HL-60/S4 (cell line): Measurements from ENCODE around the gene HS3ST6.
"Not testable (repeated sequence)": the region's sequence is repeated elsewhere in the genome, so short reads cannot be mapped to it uniquely, and the experiment has no call there.

Experiments used
- in situ Hi-C: fragments of 300-500 bp; cut with MboI; formaldehyde crosslinking; loops from 2 replicates; pipeline ENCODE4 v1.14.3; 2022; ENCODE audit warnings: low sequenced_read_pairs

HS3ST6 gene

DNA sequence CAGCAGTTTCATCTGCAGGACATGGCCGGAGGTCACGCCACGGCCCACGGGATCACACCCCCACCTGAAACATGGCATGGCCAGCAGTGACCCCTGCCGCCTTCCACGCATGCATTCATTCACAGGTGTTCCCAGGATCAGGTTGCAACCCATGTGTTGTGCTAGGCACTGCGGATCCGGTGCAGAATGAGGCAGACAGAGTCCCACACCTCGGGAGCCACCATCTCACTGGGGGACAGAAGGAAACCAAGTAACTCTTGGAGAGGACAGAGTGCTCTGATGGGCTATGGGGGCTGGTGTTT, 29.1 kb upstream of the HS3ST6 start:
- in situ Hi-C loops = no loop called here

DNA sequence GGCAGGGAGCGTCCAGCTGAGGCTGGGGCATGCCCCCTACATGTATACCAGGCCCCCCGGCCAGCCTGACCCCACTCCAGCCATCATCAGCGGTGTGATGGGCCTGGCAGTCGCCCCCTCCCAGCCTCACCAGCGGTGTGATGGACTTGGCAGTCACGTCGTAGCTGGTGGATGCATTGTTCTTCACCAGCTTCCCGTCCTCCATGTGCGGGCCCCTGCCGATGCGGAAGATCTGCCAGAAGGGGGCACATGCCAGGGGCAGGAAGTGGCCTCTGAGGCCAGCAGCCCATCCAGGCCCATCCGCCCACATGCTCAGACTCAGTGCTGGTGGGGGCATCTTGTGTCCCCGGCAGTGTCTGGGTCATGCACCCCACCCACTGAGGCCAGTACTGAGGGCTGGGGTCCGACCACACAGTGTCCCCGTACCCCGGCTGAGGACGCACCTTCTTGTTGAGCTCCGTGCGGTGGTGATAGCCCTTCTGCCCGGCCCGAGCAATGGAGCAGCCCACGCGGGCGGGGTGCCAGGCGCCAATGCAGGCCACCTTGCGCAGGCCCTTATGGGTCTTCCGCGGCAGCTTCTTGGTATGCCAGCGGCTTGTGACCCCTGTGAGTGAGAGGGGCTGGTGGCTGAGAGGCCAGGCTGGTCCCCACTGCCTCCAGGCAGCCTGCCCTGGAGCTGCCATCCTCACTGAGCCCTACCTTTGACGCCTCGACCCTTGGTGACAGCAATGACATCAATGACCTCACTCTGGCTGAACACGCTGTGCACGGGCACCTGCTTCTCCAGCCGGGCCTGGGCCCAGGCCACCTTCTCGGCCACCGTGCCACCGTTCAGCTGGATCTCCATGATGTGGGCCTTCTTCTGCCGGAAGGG, 28.5 kb upstream of the HS3ST6 start:
- in situ Hi-C loops = no loop called here

DNA sequence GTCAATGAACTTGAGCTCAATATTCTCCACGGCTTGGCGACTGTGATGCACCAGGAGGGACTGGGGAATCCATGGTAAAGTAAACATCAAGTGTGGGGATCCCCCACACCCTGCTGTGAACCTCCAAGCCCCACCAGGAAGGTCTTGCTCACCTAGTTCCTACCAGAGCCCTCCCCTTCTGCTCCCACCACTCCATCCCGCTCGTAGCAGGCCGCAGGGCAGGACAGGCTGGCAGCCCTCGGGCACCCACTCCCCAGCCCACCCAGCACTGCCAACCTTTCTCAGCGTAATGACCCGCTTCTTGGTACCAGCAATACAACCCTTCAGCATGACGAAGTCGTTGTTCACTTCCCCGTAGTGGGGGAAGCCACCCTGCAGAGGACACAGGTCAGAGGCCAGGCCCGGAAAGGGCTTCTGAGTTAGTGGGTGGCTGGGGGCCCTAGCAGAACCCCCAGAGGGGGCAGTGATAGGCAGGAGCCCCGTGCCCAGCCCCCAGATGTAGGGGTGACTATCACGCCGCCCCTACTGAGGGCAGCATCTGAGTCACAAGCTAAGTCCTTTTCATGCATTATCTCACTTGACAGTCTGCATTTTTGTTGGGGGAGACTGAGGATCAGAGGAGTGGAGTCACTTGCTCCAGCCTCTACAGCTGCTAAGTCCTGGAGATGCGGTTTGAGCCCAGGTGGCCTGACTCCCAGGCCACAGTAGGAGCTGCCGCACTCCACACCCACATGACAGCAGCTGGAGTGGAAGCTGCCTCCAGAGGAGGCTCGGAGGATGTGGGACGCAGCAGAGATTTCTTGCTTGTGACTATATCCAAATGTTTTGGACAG, 27.6 kb upstream of the HS3ST6 start:
- in situ Hi-C loops = no loop called here

DNA sequence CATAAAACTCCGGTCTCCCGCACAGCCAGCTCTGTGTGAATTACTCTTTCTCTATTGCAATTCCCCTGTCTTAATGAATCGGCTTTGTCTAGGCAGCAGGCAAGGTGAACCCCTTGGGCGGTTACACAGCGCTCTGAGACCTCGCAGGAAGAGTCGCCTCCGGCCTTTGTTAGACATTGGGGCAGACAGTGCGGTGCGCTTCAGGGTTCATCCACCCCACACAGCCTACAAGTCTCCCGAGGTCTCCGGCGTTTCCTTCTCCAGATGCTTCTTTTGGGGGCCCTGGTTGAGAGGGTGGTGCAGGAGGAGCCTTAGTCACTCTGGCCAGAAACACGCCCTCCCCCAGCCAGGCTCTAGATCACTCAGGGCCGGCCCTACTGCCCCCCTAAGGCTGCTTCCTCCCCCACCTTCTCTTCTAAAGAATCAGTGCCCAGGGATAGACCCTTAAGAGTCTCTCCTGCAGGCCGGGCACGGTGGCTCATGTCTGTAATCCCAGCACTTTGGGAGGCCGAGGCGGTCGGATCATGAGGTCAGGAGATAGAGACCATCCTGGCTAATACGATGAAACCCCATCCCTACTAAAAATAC, 26.5 kb upstream of the HS3ST6 start:
- in situ Hi-C loops = no loop called here

DNA sequence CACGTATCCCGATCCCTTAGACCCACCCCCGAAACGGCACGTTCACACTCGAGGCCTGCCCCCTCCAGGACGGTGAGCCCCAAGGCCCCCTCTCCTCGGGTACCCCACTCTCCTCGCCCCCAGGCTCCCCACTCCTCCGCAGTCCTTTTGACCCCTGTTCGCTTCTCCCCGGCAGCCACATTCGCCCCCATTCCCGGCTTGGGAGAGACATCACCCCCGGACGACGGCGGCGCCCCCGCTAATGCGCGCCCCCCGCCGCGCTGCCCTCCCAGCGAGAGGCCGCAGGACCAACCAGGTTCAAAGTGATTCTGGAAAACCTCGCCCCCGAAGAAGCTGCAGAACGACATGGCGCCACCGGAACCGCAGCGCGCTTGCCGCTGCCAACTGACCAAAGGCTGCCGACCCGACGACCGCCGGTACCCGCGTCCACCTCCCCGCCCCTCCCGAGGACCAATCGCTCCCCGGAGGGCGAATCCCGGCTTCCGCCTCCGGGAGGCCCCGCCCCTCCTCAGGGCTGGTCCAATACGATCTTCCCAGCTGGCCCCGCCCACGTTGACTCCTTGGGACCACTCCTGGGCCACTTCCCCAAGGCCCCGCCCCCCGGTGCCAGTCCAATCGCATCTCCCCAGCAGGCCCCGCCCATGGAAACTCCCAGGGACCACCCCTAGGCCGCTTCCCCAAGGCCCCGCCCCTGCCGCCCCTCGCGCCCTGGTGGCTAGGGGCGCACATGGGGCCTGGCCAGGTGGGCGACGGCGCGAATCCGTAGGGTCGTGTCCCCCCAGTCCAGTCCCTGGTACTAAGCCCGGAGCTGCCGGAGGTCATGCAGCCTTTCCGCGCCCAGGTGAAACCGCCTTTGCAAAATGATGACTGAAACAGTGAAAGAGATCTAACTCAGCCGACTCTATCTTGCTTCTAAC, 24.9 kb upstream of the HS3ST6 start, which contains the start of gene MSRB1:
TSS of gene MSRB1 (minus strand) at position 390 of the 917 bp plus-strand sequence. CDS start at position 347, 43 bp downstream.
- in situ Hi-C loops = no loop called here

DNA sequence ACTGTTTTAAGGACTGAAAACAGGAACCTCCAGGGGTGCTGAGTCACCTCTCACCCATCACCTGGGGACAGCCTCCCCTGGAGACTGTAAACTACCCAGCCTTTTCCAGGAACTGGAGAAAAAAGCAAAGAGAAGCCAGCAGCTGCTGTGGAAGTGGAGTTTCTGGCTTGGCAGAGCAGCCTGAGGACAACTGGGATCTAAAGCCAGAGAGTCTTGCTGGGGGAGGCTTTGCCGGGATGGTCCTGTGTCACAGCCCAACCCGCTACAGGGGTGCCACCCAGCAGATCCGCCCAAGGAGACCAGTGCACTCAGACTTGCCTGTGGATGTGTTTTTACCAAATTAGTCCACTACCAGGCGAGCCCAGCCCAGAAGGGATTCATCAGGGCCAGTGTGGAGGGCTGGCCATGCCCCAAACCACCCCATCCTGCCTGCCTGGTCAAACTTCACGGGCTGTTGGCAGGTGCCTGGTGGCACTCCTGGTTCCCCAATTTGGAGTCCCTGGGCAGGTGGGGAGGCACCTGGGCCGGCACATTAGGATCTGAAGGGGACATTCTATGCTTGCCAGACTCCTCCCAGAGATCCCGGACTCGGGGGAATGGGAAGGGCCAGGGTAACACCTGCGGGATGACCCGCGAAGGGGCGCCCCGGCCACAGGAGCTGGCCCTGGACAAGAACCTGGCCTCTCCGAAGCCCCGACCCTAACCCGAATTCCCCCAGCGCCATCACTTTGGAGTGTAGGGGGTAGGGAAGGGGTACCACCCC, 24.0 kb upstream of the HS3ST6 start:
- in situ Hi-C loops = no loop called here

DNA sequence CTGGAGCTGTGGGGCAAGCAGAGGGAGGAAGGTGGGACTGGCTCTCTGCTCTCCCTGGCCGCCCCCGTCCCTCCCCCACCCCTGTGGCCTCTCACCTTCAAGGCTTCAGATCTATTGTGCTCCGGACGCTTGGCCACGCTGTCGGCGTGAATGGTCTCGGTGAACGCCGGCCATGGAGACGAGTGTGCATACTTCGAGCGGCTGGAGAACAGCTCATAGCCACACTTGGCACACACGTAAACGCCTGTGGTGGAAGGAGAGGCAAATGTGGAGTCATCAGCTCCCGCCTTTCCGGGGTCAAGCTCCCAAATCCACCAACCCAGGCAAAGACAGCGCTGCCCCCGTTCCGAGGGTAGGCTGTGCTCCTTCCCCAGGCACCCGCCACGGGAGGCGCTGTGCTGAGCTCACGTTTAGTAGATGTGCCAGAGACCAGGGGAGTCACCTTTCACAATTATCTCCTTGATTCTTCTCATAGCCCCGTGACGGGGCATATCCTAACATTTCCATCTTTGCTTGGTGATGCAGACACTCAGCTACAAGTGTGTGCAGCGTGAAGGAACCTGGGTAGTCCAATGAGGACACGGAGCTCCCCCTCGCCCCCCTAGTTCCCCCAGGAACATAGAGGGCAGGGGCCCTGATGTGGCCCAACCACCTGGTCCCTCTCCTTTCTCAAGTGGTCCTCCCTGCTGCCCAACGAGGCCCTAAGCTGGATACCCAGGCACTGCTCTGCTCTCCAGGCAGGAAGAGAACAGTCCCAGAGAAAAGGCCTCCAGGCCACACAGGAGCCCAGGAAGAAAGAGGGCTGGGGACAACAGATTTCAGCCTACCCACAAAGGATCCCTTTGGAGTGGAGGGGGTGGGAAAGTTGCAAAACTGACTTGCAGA, 23.2 kb upstream of the HS3ST6 start:
- in situ Hi-C loops = no loop called here

DNA sequence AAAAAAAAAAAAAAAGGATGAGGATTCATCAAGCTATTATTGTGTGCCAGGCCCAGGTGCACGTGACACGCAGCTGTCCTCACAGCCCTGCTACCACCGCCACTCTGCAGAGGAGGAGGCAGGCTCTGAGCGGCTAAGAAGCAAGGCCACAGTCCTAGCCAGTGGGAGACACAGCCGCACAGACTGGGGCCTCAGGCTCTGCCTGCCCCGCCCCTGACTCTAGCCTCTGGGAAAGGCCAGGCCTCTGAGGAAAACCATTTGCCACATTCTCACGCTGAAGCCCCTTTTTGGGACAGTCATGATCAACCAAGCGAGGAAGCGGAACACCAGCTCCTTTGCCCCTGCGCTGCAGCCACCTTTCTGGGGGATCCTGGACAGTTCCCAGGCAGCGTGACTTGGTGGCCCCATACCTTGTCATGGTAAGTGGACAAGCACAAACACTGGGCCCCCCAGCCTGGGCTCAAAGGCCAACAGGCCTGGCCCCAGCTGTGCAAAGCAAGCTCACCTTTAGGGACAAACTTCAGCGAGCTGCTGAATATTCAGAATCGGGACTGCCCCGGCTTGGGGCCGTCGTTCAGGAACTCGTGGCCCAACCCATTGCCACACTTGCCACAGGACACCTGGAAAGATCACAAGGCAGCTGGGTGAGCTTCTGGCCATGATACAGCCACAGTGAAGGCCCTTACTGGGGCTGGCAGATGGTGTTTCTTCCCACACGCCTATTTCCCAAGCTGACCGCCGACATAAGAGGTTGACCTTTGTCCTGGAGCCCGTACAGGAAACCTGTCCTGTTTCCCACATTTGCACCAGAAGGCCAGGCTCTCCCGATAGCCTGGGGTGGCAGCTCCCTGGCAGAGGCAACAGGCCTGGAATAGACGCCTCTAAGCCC, 22.3 kb upstream of the HS3ST6 start:
- in situ Hi-C loops = no loop called here

DNA sequence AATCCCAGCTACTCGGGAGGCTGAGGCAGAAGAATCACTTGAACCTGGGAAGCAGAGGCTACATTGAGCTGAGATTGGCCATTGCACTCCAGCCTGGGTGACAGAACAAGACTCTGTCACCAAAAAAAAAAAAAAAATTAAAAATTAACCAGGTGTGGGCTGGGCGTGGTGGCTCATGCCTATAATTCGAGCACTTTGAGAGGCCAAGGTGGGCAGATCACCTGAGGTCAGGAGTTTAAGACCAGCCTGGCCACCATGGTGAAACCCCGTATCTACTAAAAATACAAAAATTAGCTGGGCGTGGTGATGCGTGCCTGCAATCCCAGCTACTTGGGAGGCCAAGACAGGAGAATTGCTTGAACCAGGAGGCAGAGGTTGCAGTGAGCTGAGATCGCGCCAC, 21.6 kb upstream of the HS3ST6 start:
- in situ Hi-C loops = not testable (repeated sequence)

DNA sequence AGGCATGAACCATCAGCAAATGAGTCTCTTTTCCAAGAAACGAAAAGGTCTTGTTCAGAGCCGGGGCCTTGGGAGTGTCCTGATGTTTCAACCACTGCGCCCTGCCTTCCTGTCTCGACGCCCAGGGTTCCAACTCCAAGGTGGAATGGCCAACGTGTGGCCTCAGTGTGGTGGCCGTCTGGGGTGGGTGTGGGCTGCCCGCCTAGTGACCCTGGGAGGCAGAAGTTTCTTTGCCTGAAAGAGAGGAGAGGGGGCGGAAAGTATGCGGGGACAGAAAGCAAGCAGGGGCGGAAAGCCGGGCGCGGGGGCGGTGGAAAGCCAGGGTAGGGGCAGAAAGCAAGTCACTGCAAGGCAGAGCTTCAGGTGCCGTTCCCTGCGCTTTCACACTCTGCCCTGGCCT, 20.7 kb upstream of the HS3ST6 start:
- in situ Hi-C loops = no loop called here

DNA sequence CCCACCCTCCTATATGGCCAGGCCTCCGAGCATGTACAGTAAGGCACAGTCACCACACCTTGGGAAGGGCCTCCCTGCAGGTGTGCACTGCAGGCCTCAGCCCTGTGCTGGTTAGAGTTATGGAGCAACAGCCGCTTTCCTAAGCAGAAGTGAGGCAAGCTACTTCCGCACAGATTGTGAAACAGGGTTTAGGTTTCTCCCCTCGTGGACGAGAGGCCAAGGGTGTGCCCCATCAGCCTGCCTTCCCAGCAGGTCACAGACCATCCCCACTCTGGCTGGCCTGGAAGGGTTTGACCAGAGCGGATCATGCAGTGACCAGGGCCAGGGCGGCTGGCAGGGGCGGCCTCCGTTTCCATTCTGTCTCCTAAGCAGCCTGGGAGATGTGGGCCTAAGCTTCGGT, 20.1 kb upstream of the HS3ST6 start:
- in situ Hi-C loops = no loop called here

DNA sequence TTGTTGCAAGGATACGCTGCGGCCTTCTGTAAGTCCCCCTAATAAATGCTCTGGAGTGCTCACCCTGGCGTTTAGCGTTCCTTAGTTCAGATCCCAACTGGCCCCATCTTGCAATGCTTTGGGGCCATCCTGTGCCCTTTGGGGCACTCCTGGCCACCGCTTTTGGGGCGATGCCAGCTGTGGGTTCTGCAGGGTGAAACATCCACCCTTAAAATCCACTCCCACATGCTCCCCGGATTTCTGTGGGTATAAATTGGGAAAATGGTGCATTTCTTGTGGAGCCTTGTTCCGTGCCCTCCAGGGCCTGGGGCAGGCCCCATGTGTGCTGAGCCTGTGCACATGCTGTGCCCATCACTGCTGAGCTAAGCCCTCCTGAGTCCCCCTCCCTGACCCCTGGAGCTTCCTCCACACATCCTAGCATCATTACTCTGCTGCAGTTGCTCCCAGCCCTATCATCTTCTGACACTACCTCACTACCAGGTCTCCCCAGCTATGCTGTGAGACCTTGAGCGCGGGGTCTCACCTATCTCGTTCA, 18.8 kb upstream of the HS3ST6 start:
- in situ Hi-C loops = no loop called here

DNA sequence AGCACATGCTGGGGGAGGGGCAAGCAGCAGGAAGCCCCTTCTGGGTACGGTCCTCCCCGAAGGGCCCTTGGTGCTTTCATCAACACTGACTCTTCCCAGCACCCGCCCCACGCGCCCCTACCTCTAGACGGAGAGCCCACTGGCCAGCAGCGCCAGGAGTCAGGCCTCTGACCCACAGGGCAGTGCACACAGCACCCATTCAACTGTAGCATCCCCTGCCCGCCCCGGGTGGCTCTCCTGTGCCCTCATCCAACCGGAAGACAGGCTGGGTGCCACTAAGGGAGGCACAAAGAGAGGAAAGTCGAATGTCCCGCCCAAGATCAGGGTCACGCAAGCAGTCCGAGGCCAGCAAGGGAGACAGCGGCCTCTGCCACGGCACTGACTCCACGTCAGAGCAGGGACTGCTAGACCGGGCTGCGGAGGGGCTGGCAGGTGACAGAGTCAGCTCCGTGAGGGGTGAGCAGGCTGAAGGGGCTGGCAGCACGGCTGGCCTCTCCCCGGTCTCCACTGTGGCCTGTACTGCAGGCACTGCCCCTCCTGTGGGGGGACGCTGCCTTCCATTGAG, 15.0 kb upstream of the HS3ST6 start:
- in situ Hi-C loops = no loop called here

DNA sequence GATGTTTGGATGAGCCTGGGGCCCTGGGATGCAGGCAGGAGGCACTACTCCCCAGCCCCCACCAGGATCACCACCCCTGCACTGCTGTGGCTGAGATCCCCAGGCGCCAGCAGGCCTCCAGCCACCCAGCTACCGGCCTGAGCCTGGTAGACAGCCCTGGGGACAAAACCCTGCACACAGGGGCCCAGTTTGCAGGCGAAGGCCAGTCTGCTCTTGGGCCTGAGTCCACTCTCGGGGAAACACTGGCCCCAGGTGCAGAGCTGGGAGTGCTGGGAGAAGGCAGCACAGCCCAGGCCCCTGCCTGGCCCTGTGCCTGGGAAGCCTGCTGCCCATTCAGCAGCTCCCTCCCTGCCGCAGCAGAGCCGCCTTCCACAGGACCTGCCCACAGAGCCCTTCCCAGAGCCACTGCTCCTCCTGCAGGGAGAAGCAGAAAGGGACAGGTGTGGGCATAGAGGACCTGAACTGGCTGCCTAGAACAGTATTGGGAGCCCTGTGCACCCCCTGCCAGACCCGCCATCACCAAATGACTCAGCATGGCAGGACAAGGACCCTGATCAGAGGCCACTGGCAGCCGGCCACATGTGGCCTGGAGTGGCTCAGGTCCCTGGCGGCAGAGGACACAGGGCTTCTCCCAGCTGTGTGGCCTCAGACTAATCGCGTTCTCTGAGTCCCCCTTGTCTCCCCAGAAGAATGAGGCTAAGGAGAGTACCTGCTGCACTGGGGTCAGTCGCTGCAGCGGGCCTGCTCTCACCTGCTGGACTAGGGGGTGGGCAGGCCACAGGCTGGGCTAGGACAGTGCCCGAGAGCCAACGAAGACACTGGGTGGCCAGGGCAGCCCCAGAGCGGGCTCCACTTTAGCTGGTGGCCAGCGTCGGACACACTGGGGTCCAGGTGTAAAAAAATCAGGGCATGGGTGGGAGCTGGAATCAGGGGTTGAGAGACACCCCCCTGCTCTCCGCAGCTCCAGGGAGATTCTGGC, 14.1 kb upstream of the HS3ST6 start:
- in situ Hi-C loops = no loop called here

DNA sequence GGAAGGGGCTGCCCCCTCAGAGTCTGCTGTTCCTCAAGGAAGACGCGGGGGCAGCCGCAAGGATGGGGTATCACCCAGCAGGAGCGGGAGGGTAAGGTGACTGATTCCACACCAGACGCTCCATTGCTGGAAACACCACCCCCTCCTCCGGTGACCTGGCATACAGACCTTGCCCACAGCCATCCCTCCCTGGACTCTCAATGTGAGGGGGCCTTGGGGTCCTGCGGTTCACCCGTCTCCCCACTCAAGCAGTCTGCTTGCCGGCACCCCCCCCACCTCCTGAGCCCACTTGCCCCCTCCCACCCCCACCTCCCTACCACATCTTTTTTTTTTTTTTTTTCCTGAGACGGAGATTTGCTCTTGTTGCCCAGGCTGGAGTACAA, 12.1 kb upstream of the HS3ST6 start:
- in situ Hi-C loops = no loop called here

DNA sequence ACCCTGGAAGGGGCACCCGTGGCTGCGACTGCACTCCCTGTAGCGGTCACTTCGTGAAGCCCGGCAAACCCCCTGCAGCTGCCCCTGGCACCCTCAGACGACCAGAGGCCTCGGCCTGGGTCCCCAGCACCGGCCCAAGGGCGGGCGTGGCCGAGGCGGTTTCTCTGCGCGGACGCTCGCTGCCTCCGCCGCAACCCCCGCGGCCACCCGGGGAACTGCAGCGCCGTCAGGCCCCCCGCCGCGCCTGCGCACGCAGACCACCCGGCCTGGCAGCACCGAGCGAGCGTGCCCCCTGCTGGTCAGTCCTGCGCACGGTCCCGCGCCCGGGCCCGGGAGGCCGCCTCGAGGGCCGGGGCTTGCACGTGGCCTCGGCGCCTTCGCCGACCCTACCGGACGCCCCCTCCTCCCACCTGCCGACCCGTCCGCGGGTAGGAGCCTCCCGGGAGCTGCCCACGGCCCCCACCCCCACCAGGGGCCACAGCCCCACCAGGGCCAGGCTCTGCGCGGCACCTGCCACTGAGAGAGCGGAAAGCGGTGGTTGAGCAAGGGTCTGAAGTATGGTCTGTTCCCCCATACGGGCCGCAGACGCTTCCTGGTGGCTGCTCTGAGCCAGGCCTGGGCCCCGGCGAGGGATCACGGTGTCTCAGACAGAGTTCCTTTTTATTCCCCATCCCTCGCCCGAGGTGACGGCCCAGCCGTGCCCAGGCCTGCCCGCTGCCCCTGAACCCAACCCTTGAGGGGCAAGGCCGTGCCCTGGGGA, 11.5 kb upstream of the HS3ST6 start:
- in situ Hi-C loops = no loop called here
